Neural progenitor cell (in vitro differentiated cells): Measurements from ENCODE around the gene PRUNE2. TPM values are rescaled to one million over a fixed set of nuclear protein-coding genes. Genes with fewer than 3 reads are reported as not detected.
"Not testable (repeated sequence)": the region's sequence is repeated elsewhere in the genome, so short reads cannot be mapped to it uniquely, and the experiment has no call there.

Experiments used
- DNase-seq: peaks from one replicate; pipeline ENCODE4 v3.0.0-alpha.2; 2016; ENCODE audit warnings: low spot score
- H2AFZ ChIP-seq: fragments of 200-600 bp; sonication (generic); replicated peaks from 2 replicates; pipeline ENCODE4 v1.6.1; 2016; ENCODE audit warnings: antibody characterized with exemption
- H3F3A ChIP-seq: fragments of 200-600 bp; sonication (generic); 2 replicates; pipeline ENCODE4 v1.6.1; 2016; ENCODE audit warnings: antibody characterized with exemption, low read depth
- H3K27ac ChIP-seq: fragments of 200-600 bp; sonication (generic); 2 replicates; pipeline ENCODE4 v1.5.1; 2016; ENCODE audit warnings: mild to moderate bottlenecking
- H3K27me3 ChIP-seq: fragments of 200-600 bp; sonication (generic); 2 replicates; pipeline ENCODE4 v1.6.1; 2016; ENCODE audit warnings: mild to moderate bottlenecking, moderate library complexity
- H3K36me3 ChIP-seq: fragments of 200-600 bp; sonication (generic); 2 replicates; pipeline ENCODE4 v1.5.1; 2016
- H3K4me1 ChIP-seq: fragments of 200-600 bp; sonication (generic); 2 replicates; pipeline ENCODE4 v1.6.1; 2016; ENCODE audit warnings: mixed run types
- H3K4me2 ChIP-seq: fragments of 200-600 bp; sonication (generic); 2 replicates; pipeline ENCODE4 v1.6.1; 2016
- H3K4me3 ChIP-seq: fragments of 200-600 bp; sonication (generic); 2 replicates; pipeline ENCODE4 v1.5.1; 2016
- H3K79me2 ChIP-seq: fragments of 200-600 bp; sonication (generic); 2 replicates; pipeline ENCODE4 v1.6.1; 2016; ENCODE audit warnings: low read depth
- H3K9ac ChIP-seq: fragments of 200-600 bp; sonication (generic); 2 replicates; pipeline ENCODE4 v1.6.1; 2016
- H3K9me3 ChIP-seq: fragments of 200-600 bp; sonication (generic); 2 replicates; pipeline ENCODE4 v1.5.1; 2016; ENCODE audit warnings: low read depth
- H4K20me1 ChIP-seq: fragments of 200-600 bp; sonication (generic); 2 replicates; pipeline ENCODE4 v1.6.1; 2016; ENCODE audit warnings: low read depth
- H3K27ac Mint-ChIP-seq: 3 replicates; pipeline ENCODE4 v1.8.0; 2021; ENCODE audit warnings: mixed read lengths
- H3K27me3 Mint-ChIP-seq: 2 replicates; pipeline ENCODE4 v1.8.0; 2022; ENCODE audit warnings: low read depth, mild to moderate bottlenecking, inconsistent platforms, moderate library complexity, mixed read lengths; ENCODE audit not compliant: insufficient read depth
- H3K36me3 Mint-ChIP-seq: 3 replicates; pipeline ENCODE4 v1.8.0; 2021; ENCODE audit warnings: mixed read lengths
- H3K4me1 Mint-ChIP-seq: 3 replicates; pipeline ENCODE4 v1.8.0; 2021; ENCODE audit warnings: mixed read lengths
- H3K4me3 Mint-ChIP-seq: 3 replicates; pipeline ENCODE4 v1.8.0; 2021; ENCODE audit warnings: mild to moderate bottlenecking, moderate library complexity, mixed read lengths
- H3K9me3 Mint-ChIP-seq: 3 replicates; pipeline ENCODE4 v1.8.0; 2020; ENCODE audit warnings: mixed read lengths
- CTCF ChIP-seq: fragments of 200-600 bp; sonication (generic); IDR thresholded peaks from 2 replicates; pipeline ENCODE4 v1.5.1; 2017; ENCODE audit warnings: antibody characterized with exemption, mild to moderate bottlenecking
- EZH2 ChIP-seq: fragments of 200-600 bp; sonication (generic); IDR thresholded peaks from 2 replicates; pipeline ENCODE4 v1.6.1; 2017; ENCODE audit warnings: antibody characterized with exemption, mild to moderate bottlenecking, moderate library complexity
- EZH2phosphoT487 ChIP-seq: fragments of 200-600 bp; sonication (generic); IDR thresholded peaks from 2 replicates; pipeline ENCODE4 v1.6.1; 2017; ENCODE audit warnings: antibody characterized with exemption
- total RNA-seq: library from RNA; depleted of rRNA; stranded (reverse); fragments of >200 nt; gene quantifications from 2 replicates; pipeline ENCODE4 v1.2.3, GENCODE V29; 2015; ENCODE audit warnings: low replicate concordance

The PRUNE2 gene
- total RNA-seq, 1 donor from 2014 or later = 28.2 TPM

- no peaks in the 10 kb centered on the region for H3K27me3 ChIP-seq
- no peaks in the 10 kb centered on the region for H3K9me3 Mint-ChIP-seq
- no peak overlapping the region for H3K4me3 Mint-ChIP-seq
- H3K27ac Mint-ChIP-seq = peak overlapping the region; percentile 58
- no peaks in the 10 kb centered on the region for H4K20me1 ChIP-seq
- no peaks in the 10 kb centered on the region for H3K9me3 ChIP-seq
- peak overlapping the region; percentile 24 for H3K4me2 ChIP-seq
- H2AFZ ChIP-seq = peak overlapping the region; percentile 70
- H3K9ac ChIP-seq = no peak overlapping the region
- H3K4me1 Mint-ChIP-seq = peaks cover 53% of the 10 kb centered on the region
- DNase-seq = no peak
- no peak for TF ChIP-seq EZH2phosphoT487
- peaks cover 4% of the 10 kb centered on the region for H3K27me3 Mint-ChIP-seq
- H3F3A ChIP-seq = peaks cover 13% of the 10 kb centered on the region
- H3K36me3 ChIP-seq = no peaks in the 10 kb centered on the region
- no peak overlapping the region for H3K4me3 ChIP-seq
- H3K36me3 Mint-ChIP-seq = no peaks in the 10 kb centered on the region
- H3K27ac ChIP-seq = peak overlapping the region; percentile 51
- H3K4me1 ChIP-seq = peaks cover 29% of the 10 kb centered on the region
- no peaks in the 10 kb centered on the region for H3K79me2 ChIP-seq
Observed at GRCh38 chr9:76863832-76864231, 42.1 kb downstream of the PRUNE2 start.

GRCh38 chr9:76859860-76860259, 46.1 kb downstream of the PRUNE2 start:
- Histone ChIP-seq H3K4me2 (no peak overlapping the region), H3K4me3 (no peak overlapping the region)
- no peak for TF ChIP-seq CTCF
- no peak for TF ChIP-seq EZH2phosphoT487

GRCh38 chr9:76858248-76858647, 47.7 kb downstream of the PRUNE2 start:
- not testable (repeated sequence) for H3K4me1 ChIP-seq, H3K27ac ChIP-seq, DNase-seq, H3K9ac ChIP-seq, H2AFZ ChIP-seq, H3K4me3 ChIP-seq, H3K27me3 Mint-ChIP-seq, H3K36me3 ChIP-seq, H3K27ac Mint-ChIP-seq, H3K9me3 ChIP-seq, H3F3A ChIP-seq, H3K27me3 ChIP-seq, H3K9me3 Mint-ChIP-seq, H3K4me2 ChIP-seq, H3K79me2 ChIP-seq, H4K20me1 ChIP-seq, H3K4me3 Mint-ChIP-seq, H3K36me3 Mint-ChIP-seq
- H3K4me1 Mint-ChIP-seq = peaks cover 17% of the 10 kb centered on the region

More at GRCh38 chr9:76859860-76860259, 46.1 kb downstream of the PRUNE2 start:
- peaks cover 30% of the 10 kb centered on the region for H3K4me1 Mint-ChIP-seq
- Histone ChIP-seq H3K27ac (no peak overlapping the region), H4K20me1 (no peaks in the 10 kb centered on the region), H3K27me3 (no peaks in the 10 kb centered on the region), H3K4me1 (peaks cover 6% of the 10 kb centered on the region), H3K36me3 (no peaks in the 10 kb centered on the region), H3F3A (no peaks in the 10 kb centered on the region), H3K79me2 (no peaks in the 10 kb centered on the region), H2AFZ (peak overlapping the region; percentile 54), H3K9ac (no peak overlapping the region), H3K9me3 (no peaks in the 10 kb centered on the region)
- H3K4me3 Mint-ChIP-seq = no peak overlapping the region
- no peak overlapping the region for H3K27ac Mint-ChIP-seq
- no peak for DNase-seq
- no peaks in the 10 kb centered on the region for H3K9me3 Mint-ChIP-seq
- peaks cover 7% of the 10 kb centered on the region for H3K27me3 Mint-ChIP-seq
- no peaks in the 10 kb centered on the region for H3K36me3 Mint-ChIP-seq

- no peaks in the 10 kb centered on the region for H3K9me3 ChIP-seq
- no peak overlapping the region for H3K27ac ChIP-seq
- H3K79me2 ChIP-seq = no peaks in the 10 kb centered on the region
- no peaks in the 10 kb centered on the region for H3K27me3 ChIP-seq
- no peaks in the 10 kb centered on the region for H4K20me1 ChIP-seq
- no peaks in the 10 kb centered on the region for H3K4me1 ChIP-seq
- no peak overlapping the region for H3K9ac ChIP-seq
- no peak overlapping the region for H3K4me2 ChIP-seq
- no peak overlapping the region for H3K4me3 ChIP-seq
- peaks cover 10% of the 10 kb centered on the region for H3K4me1 Mint-ChIP-seq
- no peaks in the 10 kb centered on the region for H3K9me3 Mint-ChIP-seq
- no peak overlapping the region for H2AFZ ChIP-seq
- no peaks in the 10 kb centered on the region for H3F3A ChIP-seq
- peaks cover 5% of the 10 kb centered on the region for H3K27me3 Mint-ChIP-seq
- no peak for DNase-seq
- H3K36me3 Mint-ChIP-seq = no peaks in the 10 kb centered on the region
- no peak overlapping the region for H3K27ac Mint-ChIP-seq
- no peak overlapping the region for H3K4me3 Mint-ChIP-seq
- H3K36me3 ChIP-seq = no peaks in the 10 kb centered on the region
- TF ChIP-seq CTCF = no peak
- TF ChIP-seq EZH2phosphoT487 = no peak
- TF ChIP-seq EZH2 = no peak
Observed at GRCh38 chr9:76856016-76856415, 49.9 kb downstream of the PRUNE2 start.
